K562 (cell line): ENCODE results near the gene TMTC2. TPM values are rescaled to one million over a fixed set of nuclear protein-coding genes. Genes with fewer than 3 reads are reported as not detected.

Experiments used
- ATAC-seq: fragments of 200-7000 bp; cut with Tn5 transposase; 3 replicates; pipeline ENCODE4 v1.9.1; 2020; ENCODE audit warnings: moderate library complexity
- BruUV-seq: library from RNA; stranded (reverse); fragments of 400-500 nt; replicated peaks from 2 replicates; lab custom pipeline; 2021; lab: Mats Ljungman, UMichigan
- CTCF ChIA-PET: fragments of 300-600 bp; formaldehyde crosslinking; extraction: SDS; loops from one replicate; lab custom pipeline; 2021; ENCODE audit warnings: low intra/inter-chr PET ratio; lab: Yijun Ruan, JAX
- POLR2A ChIA-PET: fragments of 300-600, 350-650 bp; sonication (Branson Sonifier 250); formaldehyde crosslinking; extraction: SDS; loops from one replicate; lab custom pipeline; 2021; ENCODE audit warnings: antibody characterized with exemption, inconsistent platforms; lab: Yijun Ruan, JAX
- DNase-seq, 4 experiments: peaks; one replicate each; pipeline versions ENCODE4 v3.0.0 to v3.0.0-alpha.2; 2011 to 2018; ENCODE audit warnings: low spot score in 3 of 4, mixed read lengths in 3 of 4; ENCODE audit errors: extremely low read depth in 1 of 4
- FAIRE-seq: peaks from 2 replicates; lab custom pipeline; 2011; peaks lifted over from hg19 to GRCh38; lab: Jason Lieb, UNC
- H2AFZ ChIP-seq: 2 replicates; pipeline ENCODE4 v1.6.0; 2011; ENCODE audit warnings: low read depth, low read length, control low read depth, inconsistent platforms
- H3K27ac ChIP-seq: fragments of 200-600 bp; 3 replicates; pipeline ENCODE4 v1.8.0; 2011; ENCODE audit warnings: low read depth, mild to moderate bottlenecking, control low read depth, inconsistent platforms, low read length, moderate library complexity, mixed read lengths; ENCODE audit errors: extremely low read depth
- H3K27me3 ChIP-seq, 2 experiments: fragments of 300-600 bp in 1 of 2; 2 replicates in 1 of 2; 3 replicates in 1 of 2; pipeline versions ENCODE4 v1.6.0 to v1.8.0; 2011; ENCODE audit warnings: inconsistent platforms in 2 of 2, low read length in 2 of 2, mild to moderate bottlenecking in 1 of 2, mixed read lengths in 1 of 2, moderate library complexity in 1 of 2; ENCODE audit not compliant: control insufficient read depth in 2 of 2, insufficient read depth in 2 of 2
- H3K36me3 ChIP-seq: fragments of 300-600 bp; 3 replicates; pipeline ENCODE4 v1.8.0; 2011; ENCODE audit warnings: mild to moderate bottlenecking, low read length, inconsistent platforms; ENCODE audit not compliant: control insufficient read depth, insufficient read depth
- H3K4me1 ChIP-seq, 2 experiments: fragments of 200-600 bp in 1 of 2; replicated peaks in 1 of 2; 2 replicates in 1 of 2; 3 replicates in 1 of 2; pipeline versions ENCODE4 v1.5.1 to v1.8.0; 2011; ENCODE audit warnings: inconsistent platforms in 2 of 2, low read length in 2 of 2, mild to moderate bottlenecking in 1 of 2, mixed read lengths in 1 of 2, moderate library complexity in 1 of 2; ENCODE audit not compliant: control insufficient read depth in 2 of 2, insufficient read depth in 2 of 2
- H3K4me2 ChIP-seq: 2 replicates; pipeline ENCODE4 v1.6.1; 2011; ENCODE audit warnings: low read length, control low read depth, inconsistent platforms, mixed read lengths; ENCODE audit not compliant: insufficient read depth
- H3K4me3 ChIP-seq: fragments of 200-600 bp; sonication (generic), shearing (Covaris generic); 2 replicates; pipeline ENCODE4 v1.5.1; 2016; ENCODE audit warnings: control low read depth, inconsistent platforms
- H3K79me2 ChIP-seq: fragments of 200-600 bp; 3 replicates; pipeline ENCODE4 v1.8.0; 2011; ENCODE audit warnings: low read length, inconsistent platforms; ENCODE audit not compliant: control insufficient read depth, insufficient read depth
- H3K9ac ChIP-seq, 2 experiments: 2 replicates each; pipeline versions ENCODE4 v1.6.0 to v1.6.1; 2011; ENCODE audit warnings: low read depth in 2 of 2, low read length in 2 of 2, control low read depth in 1 of 2, inconsistent platforms in 1 of 2, mild to moderate bottlenecking in 1 of 2, mixed read lengths in 1 of 2; ENCODE audit not compliant: insufficient read depth in 1 of 2
- H3K9me1 ChIP-seq: one replicate; pipeline ENCODE4 v1.6.0; 2011; ENCODE audit warnings: inconsistent platforms, mild to moderate bottlenecking, low read length, moderate library complexity; ENCODE audit not compliant: control insufficient read depth, insufficient read depth
- H3K9me3 ChIP-seq: replicated peaks from 2 replicates; pipeline ENCODE4 v1.5.1; 2011; ENCODE audit warnings: low read depth, low read length, inconsistent platforms; ENCODE audit not compliant: control insufficient read depth, insufficient read depth
- H4K20me1 ChIP-seq: replicated peaks from 2 replicates; pipeline ENCODE4 v1.6.1; 2011; ENCODE audit warnings: low read length, inconsistent platforms, mixed read lengths; ENCODE audit not compliant: control insufficient read depth, insufficient read depth
- CEBPG ChIP-seq, 3 experiments: fragments of 200-800 bp in 1 of 3; sonication (Bioruptor generic) in 1 of 3; sonication (generic) in 1 of 3; formaldehyde crosslinking in 1 of 3; IDR thresholded peaks in 2 of 3; conservative IDR thresholded peaks in 1 of 3; 2 replicates each; pipeline versions ENCODE4 v1.6.1 to v1.8.0; 2016 to 2022; ENCODE audit warnings: missing compliant biosample characterization in 2 of 3, missing genetic modification characterization in 2 of 3, mild to moderate bottlenecking in 1 of 3, missing genetic modification reagents in 1 of 3
- CTCF ChIP-seq, 3 experiments: IDR thresholded peaks in 2 of 3; conservative IDR thresholded peaks in 1 of 3; 2 replicates each; pipeline ENCODE4 v1.5.1; 2011 to 2012; ENCODE audit warnings: low read length in 3 of 3, mild to moderate bottlenecking in 3 of 3, control low read depth in 2 of 3, improper control_type of control experiment in 1 of 3, inconsistent platforms in 1 of 3, low read depth in 1 of 3, mixed read lengths in 1 of 3, moderate library complexity in 1 of 3; ENCODE audit not compliant: insufficient read depth in 2 of 3
- FUS ChIP-seq: fragments of 200-400 bp; formaldehyde crosslinking; optimal IDR thresholded peaks from 2 replicates; pipeline ENCODE3; 2017; ENCODE audit warnings: low read depth, low read length
- MCM3 ChIP-seq: fragments of 450-650 bp; IDR thresholded peaks from 2 replicates; pipeline ENCODE4 v1.6.1; 2016
- MECOM ChIP-seq: fragments of 250-450 bp; sonication (Bioruptor Pico); IDR thresholded peaks from 2 replicates; pipeline ENCODE4 v1.8.0; 2022; ENCODE audit warnings: inconsistent platforms
- PURB ChIP-seq: sonication (generic); formaldehyde crosslinking; IDR thresholded peaks from 2 replicates; pipeline ENCODE4 v1.9.0; 2021; ENCODE audit warnings: low read depth, mild to moderate bottlenecking, missing genetic modification reagents
- RCOR1 ChIP-seq, 2 experiments: IDR thresholded peaks; 2 replicates each; pipeline ENCODE4 v1.6.1; 2012; ENCODE audit warnings: low read depth in 2 of 2, low read length in 2 of 2, borderline replicate concordance in 1 of 2, improper control_type of control experiment in 1 of 2
- RFX1 ChIP-seq: fragments of 450-650 bp; IDR thresholded peaks from 2 replicates; pipeline ENCODE4 v1.6.1; 2016; ENCODE audit warnings: mild to moderate bottlenecking, moderate library complexity
- STAG1 ChIP-seq: sonication (generic); formaldehyde crosslinking; IDR thresholded peaks from 2 replicates; pipeline ENCODE4 v1.5.0; 2020; ENCODE audit warnings: missing genetic modification reagents, borderline replicate concordance
- U2AF2 ChIP-seq: fragments of 200-400 bp; formaldehyde crosslinking; optimal IDR thresholded peaks from 2 replicates; pipeline ENCODE3; 2017; ENCODE audit warnings: low read depth, mild to moderate bottlenecking, low read length
- ZNF133 ChIP-seq: fragments of 250-450 bp; sonication (Bioruptor Pico); IDR thresholded peaks from 2 replicates; pipeline ENCODE4 v1.4.0; 2020; ENCODE audit warnings: mild to moderate bottlenecking
- ZNF395 ChIP-seq: fragments of 200-800 bp; sonication (Bioruptor generic); IDR thresholded peaks from 2 replicates; pipeline ENCODE4 v1.6.1; 2017; ENCODE audit warnings: missing genetic modification characterization, missing compliant biosample characterization
- ZNF699 ChIP-seq: fragments of 250-450 bp; sonication (Bioruptor Pico); IDR thresholded peaks from 2 replicates; pipeline ENCODE4 v1.8.0; 2021; ENCODE audit warnings: mild to moderate bottlenecking, moderate library complexity; ENCODE audit not compliant: insufficient replicate concordance
- WGBS: fragments of 100-300 bp; shearing (Covaris generic); methylation state at CpG from one replicate; pipeline ENCODE4 v1.1.6; 2016; ENCODE audit warnings: low coverage, mixed read lengths; ENCODE audit not compliant: insufficient coverage; ENCODE audit errors: missing lambda C conversion rate; 5-methylcytosine and 5-hydroxymethylcytosine counted together
- in situ Hi-C: fragments of 300-500 bp; cut with MboI; formaldehyde crosslinking; loops from 4 replicates; pipeline ENCODE4 v1.15.0; 2018; ENCODE audit warnings: inconsistent platforms, mixed read lengths
- intact Hi-C: fragments of 100-400 bp; cut with micrococcal nuclease; formaldehyde crosslinking; loops from 2 replicates; pipeline ENCODE4 v1.14.2; 2022
- polyA plus RNA-seq, 8 experiments: library from polyadenylated mRNA; depleted of rRNA in 4 of 8; stranded (reverse) in 5 of 8; unstranded in 3 of 8; fragments of >200 nt; fragmentation: Nextera tagmentation in 2 of 8; fragmentation: Illumina TruSeq in 1 of 8; extraction: Ambion mirVana in 2 of 8; extraction: Trizol in 1 of 8; gene quantifications; 2 replicates each; pipeline versions ENCODE4 v1.2.1 to v1.2.3, GENCODE V29; 2011 to 2014; ENCODE audit warnings: inconsistent platforms in 1 of 8, missing spikeins in 1 of 8
- total RNA-seq, 7 experiments: library from RNA; depleted of rRNA in 6 of 7; stranded (reverse); fragments of >200 nt in 6 of 7; fragmentation: Illumina TruSeq in 2 of 7; extraction: Trizol in 2 of 7; gene quantifications; 2 replicates each; pipeline versions ENCODE4 v1.2.1 to v1.2.3, GENCODE V29; 2011 to 2021; ENCODE audit warnings: low replicate concordance in 1 of 7

The TMTC2 gene
- total and polyA plus RNA-seq, 9 of the 15 experiments (the other 6 are each of a cell fraction or from before 2014, with no cell fraction given): 0.29 to 1.1 (median 0.55) TPM

GRCh38 chr12:82954064-82954463 lies 267.4 kb downstream of the TMTC2 start:
- TF ChIP-seq RFX1 (no peak), CTCF (IDR thresholded peaks at IDR 0.05 in 2 of 3, conservative IDR thresholded peaks at IDR 0.05 in 1 of 3; ENCODE audit: insufficient read depth in 2 of 3, low read depth in 1 of 3, low read length in 3 of 3) (no peak), MECOM (no peak), ZNF395 (CRISPR knock-in tag) (no peak), RCOR1 (IDR thresholded peaks at IDR 0.05; ENCODE audit: borderline replicate concordance in 1 of 2, low read depth in 2 of 2, low read length in 2 of 2) (no peak), ZNF699 (CRISPR knock-in tag) (no peak), ZNF133 (CRISPR knock-in tag) (no peak), CEBPG (CRISPR knock-in tag; IDR thresholded peaks at IDR 0.05) (no peak), CEBPG (tag; conservative IDR thresholded peaks at IDR 0.05 in 1 of 2, IDR thresholded peaks at IDR 0.05 in 1 of 2) (no peak), MCM3 (no peak), FUS (no peak), STAG1 (CRISPR knock-in tag) (no peak), PURB (CRISPR knock-in tag) (no peak), U2AF2 (no peak)
- TF ChIP-seq, all 486 proteins: peak for 0
- FAIRE-seq: no peak
- Histone ChIP-seq H3K4me3 (no peak overlapping the region), H3K36me3 (no peaks in the 10 kb centered on the region), H3K4me1 (no peaks in the 10 kb centered on the region), H4K20me1 (no peaks in the 10 kb centered on the region), H3K27ac (no peak overlapping the region), H3K9me3 (no peaks in the 10 kb centered on the region), H3K79me2 (no peaks in the 10 kb centered on the region), H3K4me2 (no peak overlapping the region), H3K27me3 (no peaks in the 10 kb centered on the region), H3K9ac (no peak overlapping the region), H3K9me1 (no peaks in the 10 kb centered on the region), H2AFZ (no peak overlapping the region)
- DNase-seq: no peak
- ChIA-PET CTCF (no interaction called here), POLR2A (no interaction called here)
- WGBS: 2% methylated on average over 3 of the region's 3 CpGs
- no TSS peak for BruUV-seq
- no peak for ATAC-seq
- intact Hi-C loops (no loop called here), in situ Hi-C loops (no loop called here)
